Activated naive CD4-positive, alpha-beta T cell (primary cell): ENCODE measurements around the gene CNDP2.
"Not testable (repeated sequence)": the region's sequence is repeated elsewhere in the genome, so short reads cannot be mapped to it uniquely, and the experiment has no call there.

Experiments
- DNase-seq, 4 experiments: peaks; one replicate each; lab custom pipeline; 2025; lab: John Stamatoyannopoulos, UW

CNDP2 gene

GRCh38 chr18:74500774-74501173 is 4.6 kb downstream of the CNDP2 start:
- not testable (repeated sequence) for DNase-seq

- no peak for DNase-seq
Measured at GRCh38 chr18:74501386-74501785, 5.2 kb downstream of the CNDP2 start.

GRCh38 chr18:74503137-74503536 is 7.0 kb downstream of the CNDP2 start:
- no peak for DNase-seq

GRCh38 chr18:74505776-74506175 is 9.6 kb downstream of the CNDP2 start:
- no peak for DNase-seq

- DNase-seq: no peak
Measured at GRCh38 chr18:74506448-74507084, 10.4 kb downstream of the CNDP2 start.

- no peak for DNase-seq
Measured at GRCh38 chr18:74507097-74507881, 11.1 kb downstream of the CNDP2 start.

GRCh38 chr18:74507927-74508326 is 11.8 kb downstream of the CNDP2 start:
- DNase-seq: no peak

- no peak for DNase-seq
Measured at GRCh38 chr18:74508366-74508765, 12.2 kb downstream of the CNDP2 start.

- DNase-seq: no peak
Measured at GRCh38 chr18:74508821-74509225, 12.7 kb downstream of the CNDP2 start.

- DNase-seq: no peak
Measured at GRCh38 chr18:74509856-74510769, 13.9 kb downstream of the CNDP2 start.

- DNase-seq: no peak
Measured at GRCh38 chr18:74510770-74511095, 14.6 kb downstream of the CNDP2 start.

- no peak for DNase-seq
Measured at GRCh38 chr18:74511823-74512222, 15.7 kb downstream of the CNDP2 start.

GRCh38 chr18:74512321-74513053 is 16.3 kb downstream of the CNDP2 start:
- no peak for DNase-seq

- no peak for DNase-seq
Measured at GRCh38 chr18:74513149-74513882, 17.2 kb downstream of the CNDP2 start.

GRCh38 chr18:74513883-74514205 is 17.7 kb downstream of the CNDP2 start:
- no peak for DNase-seq

- no peak for DNase-seq
Measured at GRCh38 chr18:74514860-74515495, 18.8 kb downstream of the CNDP2 start.

- DNase-seq: no peak
Measured at GRCh38 chr18:74515620-74516231, 19.6 kb downstream of the CNDP2 start.

- DNase-seq: no peak
Measured at GRCh38 chr18:74516271-74517235, 20.4 kb downstream of the CNDP2 start.

- no peak for DNase-seq
Measured at GRCh38 chr18:74517236-74517630, 21.1 kb downstream of the CNDP2 start.
